Tibial nerve (tissue), 4 donors: ENCODE data around the gene LAMB3. TPM values are rescaled to one million over a fixed set of nuclear protein-coding genes. Genes with fewer than 3 reads are reported as not detected.

Experiments
- DNase-seq, 2 donors: peaks; one replicate each; pipeline ENCODE4 v3.0.0-alpha.2; 2019; ENCODE audit warnings: low spot score in 2 of 2
- H3K27ac ChIP-seq, 4 donors: fragments of 200-600 bp; sonication (generic) in 3 of 4; one replicate each; pipeline ENCODE4 v1.5.1; 2017 to 2019; ENCODE audit warnings: mild to moderate bottlenecking in 1 of 4
- H3K27me3 ChIP-seq, 2 donors: fragments of 200-600 bp; sonication (generic) in 1 of 2; one replicate each; pipeline versions ENCODE4 v1.5.1 to v1.6.0; 2017 to 2019
- H3K36me3 ChIP-seq, 3 donors: fragments of 200-600 bp; sonication (generic); one replicate each; pipeline ENCODE4 v1.5.1; 2018 to 2019
- H3K4me1 ChIP-seq, 4 donors: fragments of 200-600 bp; sonication (generic) in 3 of 4; one replicate each; pipeline ENCODE4 v1.5.1; 2017 to 2019
- H3K4me3 ChIP-seq, 4 donors: fragments of 200-600 bp; sonication (generic) in 3 of 4; one replicate each; pipeline ENCODE4 v1.5.1; 2017 to 2019; ENCODE audit warnings: mild to moderate bottlenecking in 1 of 4, moderate library complexity in 1 of 4
- H3K9me3 ChIP-seq, 4 donors: fragments of 200-600 bp; sonication (generic) in 3 of 4; one replicate each; pipeline ENCODE4 v1.5.1; 2017 to 2019
- CTCF ChIP-seq, 5 experiments: fragments of 200-600 bp in 3 of 5; fragments of 450-650 bp in 2 of 5; sonication (generic) in 3 of 5; IDR thresholded peaks; one replicate each; pipeline ENCODE4 v1.5.1; 2016 to 2019; ENCODE audit warnings: antibody characterized with exemption in 5 of 5, mild to moderate bottlenecking in 3 of 5, moderate library complexity in 2 of 5
- EP300 ChIP-seq, 2 donors: sonication (generic); formaldehyde crosslinking; IDR thresholded peaks; one replicate each; pipeline ENCODE4 v1.6.1; 2017; ENCODE audit warnings: antibody characterized with exemption in 2 of 2, mild to moderate bottlenecking in 1 of 2
- POLR2A ChIP-seq, 2 donors: fragments of 450-650 bp; IDR thresholded peaks; one replicate each; pipeline ENCODE4 v1.6.1; 2017; ENCODE audit warnings: antibody characterized with exemption in 2 of 2, mild to moderate bottlenecking in 2 of 2, moderate library complexity in 2 of 2
- WGBS, 2 donors: methylation state at CpG; one replicate each; pipeline ENCODE4 v1.1.5; 2018; 5-methylcytosine and 5-hydroxymethylcytosine counted together
- total RNA-seq, 4 donors: library from RNA; depleted of rRNA; stranded (reverse); fragments of >200 nt; gene quantifications; one replicate each; pipeline ENCODE4 v1.1.0, GENCODE V29; 2016

LAMB3 gene
- total RNA-seq, 4 donors from 2014 or later: 2.5 to 22.8 (median 4.2) TPM

- H3K4me3 ChIP-seq: no peak overlapping the region
- no peak overlapping the region for H3K27ac ChIP-seq
- H3K27me3 ChIP-seq: peaks cover 0 to 56% of the 10 kb centered on the region in 2 donors
- no peaks in the 10 kb centered on the region for H3K9me3 ChIP-seq
- 54 to 56% methylated on average over 5 of the region's 5 CpGs for WGBS, 2 donors
- no peak for DNase-seq
- H3K4me1 ChIP-seq: peaks cover 0 to 10% (median 4%) of the 10 kb centered on the region in 4 donors
- H3K36me3 ChIP-seq: no peaks in the 10 kb centered on the region
- no peak for TF ChIP-seq CTCF (IDR thresholded peaks at IDR 0.05)
- no peak for TF ChIP-seq EP300 (IDR thresholded peaks at IDR 0.05)
- TF ChIP-seq POLR2A (IDR thresholded peaks at IDR 0.05): no peak
Measured at GRCh38 chr1:209585197-209585596, 67.0 kb downstream of the LAMB3 start.

- 33 to 40% methylated on average over 13 of the region's 13 CpGs for WGBS, 2 donors
- no peaks in the 10 kb centered on the region for H3K36me3 ChIP-seq
- no peak for TF ChIP-seq CTCF (IDR thresholded peaks at IDR 0.05)
- no peak for TF ChIP-seq EP300 (IDR thresholded peaks at IDR 0.05)
- DNase-seq: no peak
- H3K4me3 ChIP-seq: peak overlapping the region in 1 of 4 donors; percentile 18
- H3K4me1 ChIP-seq: peaks cover 0 to 10% (median 4%) of the 10 kb centered on the region in 4 donors
- H3K9me3 ChIP-seq: no peaks in the 10 kb centered on the region
- H3K27ac ChIP-seq: no peak overlapping the region
- H3K27me3 ChIP-seq: peaks cover 0 to 61% of the 10 kb centered on the region in 2 donors
Measured at GRCh38 chr1:209584231-209584672, 68.0 kb downstream of the LAMB3 start.

GRCh38 chr1:209583408-209583807 lies 68.8 kb downstream of the LAMB3 start, which contains the start of gene CAMK1G:
CAMK1G (plus strand) TSS chr1:209583714; CDS start chr1:209594984, 11,270 bp downstream.
- TF ChIP-seq CTCF (IDR thresholded peaks at IDR 0.05) (no peak), EP300 (IDR thresholded peaks at IDR 0.05) (no peak), POLR2A (IDR thresholded peaks at IDR 0.05) (no peak)
- no peak for DNase-seq
- H3K4me3 ChIP-seq: peak within 1 kb of the TSS in 1 of 4 donors; percentile 18
- WGBS, 2 donors: 13 to 17% methylated on average over 6 of the region's 6 CpGs
- peaks cover 0 to 10% (median 4%) of the 10 kb centered on the region in 4 donors for H3K4me1 ChIP-seq
- H3K36me3 ChIP-seq: no peaks in the 10 kb centered on the region
- no peaks in the 10 kb centered on the region for H3K9me3 ChIP-seq
- H3K27ac ChIP-seq: no peak within 1 kb of the TSS
- H3K27me3 ChIP-seq: peaks cover 0 to 61% of the 10 kb centered on the region in 2 donors

GRCh38 chr1:209580577-209580976 lies 71.6 kb downstream of the LAMB3 start:
- H3K9me3 ChIP-seq: no peaks in the 10 kb centered on the region
- H3K27me3 ChIP-seq: peaks cover 0 to 59% of the 10 kb centered on the region in 2 donors
- H3K4me3 ChIP-seq: no peak overlapping the region
- H3K36me3 ChIP-seq: no peaks in the 10 kb centered on the region
- TF ChIP-seq CTCF (IDR thresholded peaks at IDR 0.05) (no peak), POLR2A (IDR thresholded peaks at IDR 0.05) (no peak), EP300 (IDR thresholded peaks at IDR 0.05) (no peak)
- no peak overlapping the region for H3K27ac ChIP-seq
- WGBS, 2 donors: 80 to 88% methylated on average over 2 of the region's 2 CpGs
- DNase-seq: no peak
- peaks cover 0 to 8% (median 1%) of the 10 kb centered on the region in 4 donors for H3K4me1 ChIP-seq

GRCh38 chr1:209577346-209577745 lies 74.9 kb downstream of the LAMB3 start:
- no peak overlapping the region for H3K4me3 ChIP-seq
- WGBS, 2 donors: 87 to 89% methylated on average over 3 of the region's 3 CpGs

More at GRCh38 chr1:209577346-209577745, 74.9 kb downstream of the LAMB3 start:
- H3K9me3 ChIP-seq: no peaks in the 10 kb centered on the region
- no peaks in the 10 kb centered on the region for H3K36me3 ChIP-seq
- DNase-seq: no peak
- peaks cover 0 to 3% (median 0%) of the 10 kb centered on the region in 4 donors for H3K4me1 ChIP-seq
- peaks cover 0 to 26% of the 10 kb centered on the region in 2 donors for H3K27me3 ChIP-seq
- TF ChIP-seq POLR2A (IDR thresholded peaks at IDR 0.05) (no peak), EP300 (IDR thresholded peaks at IDR 0.05) (no peak), CTCF (IDR thresholded peaks at IDR 0.05) (no peak)
- no peak overlapping the region for H3K27ac ChIP-seq
